HG03575 (cell line): ENCODE measurements around the gene TOR1AIP2.
"Not testable (repeated sequence)": the region's sequence is repeated elsewhere in the genome, so short reads cannot be mapped to it uniquely, and the experiment has no call there.

ENCODE experiments used
- ATAC-seq: cut with Tn5 transposase; IDR thresholded peaks from one replicate; pipeline ENCODE4 v1.9.1; 2021; ENCODE audit not compliant: unreplicated experiment, insufficient number of reproducible peaks, low FRiP score; ENCODE audit errors: extremely low read depth

Gene TOR1AIP2

GRCh38 chr1:179812501-179813292, 64.9 kb downstream of the TOR1AIP2 start:
- ATAC-seq = no peak

- ATAC-seq = no peak
These were observed 67.3 kb downstream of the TOR1AIP2 start for GRCh38 chr1:179810367-179810715.

GRCh38 chr1:179809506-179810366, 67.9 kb downstream of the TOR1AIP2 start:
- ATAC-seq = peak; percentile 65

- ATAC-seq = no peak
These were observed 69.1 kb downstream of the TOR1AIP2 start for GRCh38 chr1:179808503-179808902.

- ATAC-seq = no peak
These were observed 69.7 kb downstream of the TOR1AIP2 start for GRCh38 chr1:179807691-179808485.

GRCh38 chr1:179807291-179807690, 70.3 kb downstream of the TOR1AIP2 start:
- ATAC-seq = no peak

GRCh38 chr1:179806333-179806732, 71.3 kb downstream of the TOR1AIP2 start:
- ATAC-seq = no peak

- no peak for ATAC-seq
These were observed 72.1 kb downstream of the TOR1AIP2 start for GRCh38 chr1:179805291-179806195.

- not testable (repeated sequence) for ATAC-seq
These were observed 73.2 kb downstream of the TOR1AIP2 start for GRCh38 chr1:179804417-179804816.

GRCh38 chr1:179803918-179804317, 73.7 kb downstream of the TOR1AIP2 start:
- no peak for ATAC-seq

- no peak for ATAC-seq
These were observed 74.5 kb downstream of the TOR1AIP2 start for GRCh38 chr1:179803104-179803503.

- no peak for ATAC-seq
These were observed 77.1 kb downstream of the TOR1AIP2 start for GRCh38 chr1:179800481-179800880.

GRCh38 chr1:179798864-179799516, 78.6 kb downstream of the TOR1AIP2 start:
- no peak for ATAC-seq

- ATAC-seq = no peak
These were observed 79.3 kb downstream of the TOR1AIP2 start for GRCh38 chr1:179798213-179798863.

GRCh38 chr1:179794669-179795068, 82.9 kb downstream of the TOR1AIP2 start:
- ATAC-seq = no peak

- ATAC-seq = no peak
These were observed 83.5 kb downstream of the TOR1AIP2 start for GRCh38 chr1:179794146-179794545.

GRCh38 chr1:179793281-179793680, 84.3 kb downstream of the TOR1AIP2 start:
- no peak for ATAC-seq
